ENCODE results near the gene TUBGCP4. TPM values are rescaled to one million over a fixed set of nuclear protein-coding genes. Genes with fewer than 3 reads are reported as not detected.

TUBGCP4 gene, protein sequence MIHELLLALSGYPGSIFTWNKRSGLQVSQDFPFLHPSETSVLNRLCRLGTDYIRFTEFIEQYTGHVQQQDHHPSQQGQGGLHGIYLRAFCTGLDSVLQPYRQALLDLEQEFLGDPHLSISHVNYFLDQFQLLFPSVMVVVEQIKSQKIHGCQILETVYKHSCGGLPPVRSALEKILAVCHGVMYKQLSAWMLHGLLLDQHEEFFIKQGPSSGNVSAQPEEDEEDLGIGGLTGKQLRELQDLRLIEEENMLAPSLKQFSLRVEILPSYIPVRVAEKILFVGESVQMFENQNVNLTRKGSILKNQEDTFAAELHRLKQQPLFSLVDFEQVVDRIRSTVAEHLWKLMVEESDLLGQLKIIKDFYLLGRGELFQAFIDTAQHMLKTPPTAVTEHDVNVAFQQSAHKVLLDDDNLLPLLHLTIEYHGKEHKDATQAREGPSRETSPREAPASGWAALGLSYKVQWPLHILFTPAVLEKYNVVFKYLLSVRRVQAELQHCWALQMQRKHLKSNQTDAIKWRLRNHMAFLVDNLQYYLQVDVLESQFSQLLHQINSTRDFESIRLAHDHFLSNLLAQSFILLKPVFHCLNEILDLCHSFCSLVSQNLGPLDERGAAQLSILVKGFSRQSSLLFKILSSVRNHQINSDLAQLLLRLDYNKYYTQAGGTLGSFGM
- total RNA-seq (2012; rRNA removed) (11.9 and 12.7 TPM in 2 replicates), polyA plus RNA-seq (2012; rRNA removed) (7.7 and 7.9 TPM in 2 replicates), Bru-seq, nascent RNA (percentile 58 among the genes with signal in this experiment), BruChase-seq, experiment 1, labeled RNA remaining after a 6-hour chase (percentile 70 among the genes with signal in this experiment), BruChase-seq, experiment 2, labeled RNA remaining after a 2-hour chase (percentile 61 among the genes with signal in this experiment)
- 4.5 and 4.6 TPM in 2 replicates for polyA plus RNA-seq (2012; cell fraction: cytosol; rRNA removed)
- 7.5 and 11.6 TPM in 2 replicates for polyA plus RNA-seq (2012; cell fraction: nucleus; rRNA removed; ENCODE audit: low replicate concordance)
- long read RNA-seq, full-length matches to known transcripts, result 9 of 23 reads
- long read RNA-seq, partial matches to known transcripts, result 2 of 23 reads
- long read RNA-seq, other reads (novel, unspliced or antisense), result 12 of 23 reads

DNA sequence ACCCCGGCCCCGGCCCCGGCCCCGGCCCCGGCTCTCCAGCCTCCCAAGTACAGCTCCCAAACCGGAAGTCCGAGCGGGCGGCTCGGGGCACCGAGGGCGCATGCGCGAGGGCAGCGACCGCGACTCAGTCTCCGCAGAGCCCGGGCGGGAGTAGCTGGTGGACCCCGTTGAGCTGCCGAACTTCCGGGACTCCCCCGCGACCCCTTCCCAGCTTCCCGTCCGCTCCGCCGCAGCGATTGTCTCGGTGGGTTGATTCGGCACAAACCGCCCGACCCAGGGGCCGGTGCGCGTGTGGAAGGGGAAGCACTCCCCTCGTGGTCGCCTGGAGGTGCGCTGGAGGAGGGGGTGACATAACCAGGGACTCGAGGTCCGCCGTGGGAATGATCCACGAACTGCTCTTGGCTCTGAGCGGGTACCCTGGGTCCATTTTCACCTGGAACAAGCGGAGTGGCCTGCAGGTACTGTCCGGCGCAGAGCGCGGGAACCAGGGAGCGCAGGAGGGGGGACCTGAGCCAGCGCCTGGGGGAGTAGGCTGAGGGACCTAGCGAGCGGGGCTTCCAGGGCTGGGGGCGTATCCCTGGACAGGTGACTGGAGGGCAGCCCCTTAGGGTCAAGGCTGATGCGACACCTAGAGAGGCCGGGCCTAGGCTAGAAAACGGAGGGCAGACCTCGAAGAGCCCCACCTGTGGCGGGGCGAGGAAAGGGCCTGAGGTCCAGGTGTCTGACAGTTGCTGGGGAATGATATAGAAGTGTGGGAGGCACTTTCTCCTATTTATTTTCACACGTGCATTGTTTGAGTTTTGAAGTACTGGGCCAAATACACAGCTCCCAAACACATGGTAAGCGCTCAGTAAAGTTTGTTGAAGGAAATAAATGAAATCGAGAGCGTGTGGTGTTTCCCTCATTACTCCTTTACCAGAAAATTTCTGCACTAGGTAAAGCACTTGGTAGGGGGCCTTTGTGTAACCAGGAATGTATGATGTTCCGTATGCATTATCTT lies at the start of gene TUBGCP4, which contains the start of gene ZSCAN29:
Gene TUBGCP4, plus strand, starts transcription at position 127 of the 1,000 bp plus-strand sequence. Its CDS starts 254 bp downstream, at position 381.
Gene ZSCAN29, minus strand, starts transcription at position 69 of the 1,000 bp plus-strand sequence. CDS start 1,130 bp downstream, outside the sequence.
- TF ChIP-seq RAD21 (IDR thresholded peaks at IDR 0.05; ENCODE audit: low read length), result no peak
- TF ChIP-seq MAFK (IDR thresholded peaks at IDR 0.05; ENCODE audit: low read depth, low read length), result no peak
- TF ChIP-seq, protein P1, sequence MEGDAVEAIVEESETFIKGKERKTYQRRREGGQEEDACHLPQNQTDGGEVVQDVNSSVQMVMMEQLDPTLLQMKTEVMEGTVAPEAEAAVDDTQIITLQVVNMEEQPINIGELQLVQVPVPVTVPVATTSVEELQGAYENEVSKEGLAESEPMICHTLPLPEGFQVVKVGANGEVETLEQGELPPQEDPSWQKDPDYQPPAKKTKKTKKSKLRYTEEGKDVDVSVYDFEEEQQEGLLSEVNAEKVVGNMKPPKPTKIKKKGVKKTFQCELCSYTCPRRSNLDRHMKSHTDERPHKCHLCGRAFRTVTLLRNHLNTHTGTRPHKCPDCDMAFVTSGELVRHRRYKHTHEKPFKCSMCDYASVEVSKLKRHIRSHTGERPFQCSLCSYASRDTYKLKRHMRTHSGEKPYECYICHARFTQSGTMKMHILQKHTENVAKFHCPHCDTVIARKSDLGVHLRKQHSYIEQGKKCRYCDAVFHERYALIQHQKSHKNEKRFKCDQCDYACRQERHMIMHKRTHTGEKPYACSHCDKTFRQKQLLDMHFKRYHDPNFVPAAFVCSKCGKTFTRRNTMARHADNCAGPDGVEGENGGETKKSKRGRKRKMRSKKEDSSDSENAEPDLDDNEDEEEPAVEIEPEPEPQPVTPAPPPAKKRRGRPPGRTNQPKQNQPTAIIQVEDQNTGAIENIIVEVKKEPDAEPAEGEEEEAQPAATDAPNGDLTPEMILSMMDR (conservative IDR thresholded peaks at IDR 0.05; ENCODE audit: low read depth, low read length), result no peak
- TF ChIP-seq SMC3 (IDR thresholded peaks at IDR 0.05; ENCODE audit: low read depth, low read length), result no peak
- no peak for TF ChIP-seq CEBPB (IDR thresholded peaks at IDR 0.05; ENCODE audit: low read depth, low read length)
- peak; percentile 66 for TF ChIP-seq MXI1 (IDR thresholded peaks at IDR 0.05; ENCODE audit: borderline replicate concordance, low read depth, low read length)
- TF ChIP-seq CHD1 (IDR thresholded peaks at IDR 0.05; ENCODE audit: low read depth, low read length), result no peak
- no peak for TF ChIP-seq BHLHE40 (IDR thresholded peaks at IDR 0.05; ENCODE audit: low read depth, low read length)
- TF ChIP-seq MAZ (IDR thresholded peaks at IDR 0.05; ENCODE audit: borderline replicate concordance, low read depth, low read length), result 0 out of 2 replicates have a peak, but pooled peaks have one; percentile 19
- H4K20me1 ChIP-seq (ENCODE audit: insufficient read depth, low read length), result peaks cover 5% of the 10 kb centered on the region; the same call in 1 of the 2 replicates
- H2AK5ac ChIP-seq (ENCODE audit: low read depth, low read length), result peak within 1 kb of the TSS; percentile 57
- DNase-seq (peak; percentile 62), ATAC-seq (ENCODE audit: low read depth) (peak; percentile 95)
- H3K27me3 ChIP-seq (ENCODE audit: control insufficient read depth, insufficient read depth, low read length), result no peaks in the 10 kb centered on the region
- H3K36me3 ChIP-seq (ENCODE audit: control insufficient read depth, insufficient read depth, low read length), result peaks cover 11% of the 10 kb centered on the region
- H3K14ac ChIP-seq (replicated peaks; ENCODE audit: low read depth, low read length), result peak within 1 kb of the TSS; percentile 82
- H3K9ac ChIP-seq (ENCODE audit: low read depth, low read length), result peak within 1 kb of the TSS; percentile 98
- H2AFZ ChIP-seq (replicated peaks; ENCODE audit: low read length, poor library complexity), result peak within 1 kb of the TSS; percentile 100
- CTCF ChIA-PET, result interaction anchor here (0.6 to 1.3 kb wide), 6 partner anchors 11 to 816 kb away, joined by 3 to 5 read pairs (median 3); no protein-coding TSS in a partner anchor
- peaks cover 11% of the 10 kb centered on the region for H3K9me3 ChIP-seq (ENCODE audit: control insufficient read depth, insufficient read depth, low read length)
- POLR2A ChIA-PET (ENCODE audit: unreplicated experiment), result interaction anchor here (0.6 to 0.7 kb wide), 3 partner anchors 13 to 137 kb away, joined by 3 to 5 read pairs (median 4); no protein-coding TSS in a partner anchor
- H3K4me3 ChIP-seq (ENCODE audit: insufficient read depth, low read depth, low read length), result peak within 1 kb of the TSS; percentile 97
- peak within 1 kb of the TSS; percentile 83 for H2BK5ac ChIP-seq (ENCODE audit: low read depth, low read length, poor library complexity, severe bottlenecking)
- peak within 1 kb of the TSS; percentile 96 for H2AK9ac ChIP-seq (replicated peaks; ENCODE audit: low read depth, low read length, poor library complexity)
- dilution Hi-C loops (cut with HindIII; ENCODE audit: low sequenced_read_pairs, unreplicated experiment), result no loop called here
- peak within 1 kb of the TSS; percentile 93 for H3K4ac ChIP-seq (ENCODE audit: low read depth, low read length)
- H3K27ac ChIP-seq (ENCODE audit: insufficient read depth, low read length), result peak within 1 kb of the TSS; percentile 96
- H2BK120ac ChIP-seq (ENCODE audit: low read depth, low read length), result peak within 1 kb of the TSS; percentile 81
- intact Hi-C loops (cut with micrococcal nuclease), result no loop called here
- in situ Hi-C loops (cut with MboI; ENCODE audit: low sequenced_read_pairs), result no loop called here
- peak within 1 kb of the TSS; percentile 99 for H3K4me2 ChIP-seq (ENCODE audit: low read depth, low read length)
- peaks cover 43 to 48% of the 10 kb centered on the region in 2 experiments for H3K79me1 ChIP-seq (ENCODE audit: low read depth in 1 of 2, low read length in 2 of 2)
- WGBS, 2 experiments (ENCODE audit: extremely low coverage in 2 of 2, insufficient read length in 1 of 2), result 0% methylated on average over 25 of the region's 66 CpGs; no CpG with 5 or more reads in 1 of the 2 experiments
- H4K5ac ChIP-seq (ENCODE audit: low read depth, low read length), result peak within 1 kb of the TSS; percentile 83
- peak within 1 kb of the TSS; percentile 98 to 99 for H4K8ac ChIP-seq (ENCODE audit: low read depth in 2 of 2, low read length in 2 of 2)
- H3K4me1 ChIP-seq (ENCODE audit: control insufficient read depth, insufficient read depth, low read length), result peaks cover 2% of the 10 kb centered on the region; the same call in 1 of the 2 replicates
- peak within 1 kb of the TSS; percentile 55; the same call in 1 of the 2 replicates for H3K18ac ChIP-seq (ENCODE audit: low read depth, low read length)
- peak within 1 kb of the TSS; percentile 86; the same call in 1 of the 3 replicates for H2BK15ac ChIP-seq (ENCODE audit: low read depth, low read length)
- H4K91ac ChIP-seq (ENCODE audit: insufficient read depth, low read depth, low read length), result peak within 1 kb of the TSS; percentile 86
- no TSS peak for BruUV-seq (replicated peaks)
- H3K56ac ChIP-seq (ENCODE audit: extremely low read depth, insufficient read depth, low read length), result peak within 1 kb of the TSS; percentile 73; the same call in 1 of the 2 replicates
- peaks cover 6% of the 10 kb centered on the region; the same call in 1 of the 2 replicates for H3K9me1 ChIP-seq (ENCODE audit: insufficient read depth, low read length)
- H2BK20ac ChIP-seq (ENCODE audit: low read depth, low read length), result no peak within 1 kb of the TSS
- H3K23ac ChIP-seq (ENCODE audit: low read depth, low read length), result peak within 1 kb of the TSS; percentile 94
